GM19395 (cell line): Measurements from ENCODE around the gene OR2L3.
"Not testable (repeated sequence)": the region's sequence is repeated elsewhere in the genome, so short reads cannot be mapped to it uniquely, and the experiment has no call there.

Source experiments
- ATAC-seq: cut with Tn5 transposase; IDR thresholded peaks from one replicate; pipeline ENCODE4 v1.9.1; 2021; ENCODE audit warnings: mild to moderate bottlenecking, moderate library complexity; ENCODE audit not compliant: unreplicated experiment

The OR2L3 gene, protein sequence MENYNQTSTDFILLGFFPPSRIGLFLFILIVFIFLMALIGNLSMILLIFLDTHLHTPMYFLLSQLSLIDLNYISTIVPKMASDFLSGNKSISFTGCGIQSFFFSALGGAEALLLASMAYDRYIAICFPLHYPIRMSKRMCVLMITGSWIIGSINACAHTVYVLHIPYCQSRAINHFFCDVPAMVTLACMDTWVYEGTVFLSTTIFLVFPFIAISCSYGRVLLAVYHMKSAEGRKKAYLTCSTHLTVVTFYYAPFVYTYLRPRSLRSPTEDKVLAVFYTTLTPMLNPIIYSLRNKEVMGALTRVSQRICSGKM

DNA sequence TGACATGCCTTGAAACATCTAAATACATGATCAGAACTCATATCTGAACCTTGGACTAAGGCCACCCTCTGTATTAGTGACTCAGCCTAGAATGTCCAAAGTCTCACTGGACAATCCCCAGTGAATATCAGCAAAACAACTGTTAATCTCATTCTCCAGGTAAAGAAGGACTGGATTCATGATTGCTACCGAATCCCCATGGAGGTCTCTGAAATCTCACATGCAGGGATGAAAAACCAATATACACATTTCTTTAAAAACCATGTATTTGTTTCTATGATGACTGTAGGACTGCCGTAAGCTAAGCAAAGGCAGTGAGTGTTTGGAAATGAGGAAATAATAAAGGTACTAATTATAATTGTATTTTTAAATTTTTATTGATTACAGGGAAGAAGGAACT, at the start of gene OR2L3:
OR2L3 (plus strand) TSS at position 301 of the 400 bp plus-strand sequence. CDS start 13,846 bp downstream, outside the sequence.
- ATAC-seq: no peak

DNA sequence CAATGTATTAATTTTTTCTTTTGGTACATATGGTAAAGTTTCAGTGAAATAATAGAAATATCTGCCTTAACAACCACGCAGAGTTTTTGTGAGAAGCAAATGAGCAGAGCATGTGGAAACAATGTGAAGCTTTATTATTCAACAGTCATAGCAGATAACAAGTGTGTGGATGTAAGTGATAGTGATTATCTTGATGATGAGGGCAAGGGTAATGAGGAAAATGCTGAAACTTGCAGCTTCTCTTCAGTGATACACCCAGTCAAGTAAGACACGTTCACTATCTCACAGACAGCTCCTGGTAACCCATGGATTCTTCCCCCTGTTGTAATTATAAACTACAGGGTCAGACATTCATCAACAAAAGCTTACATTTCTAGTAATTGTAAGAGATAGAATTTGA, 47.8 kb upstream of the OR2L3 start:
- no peak for ATAC-seq

DNA sequence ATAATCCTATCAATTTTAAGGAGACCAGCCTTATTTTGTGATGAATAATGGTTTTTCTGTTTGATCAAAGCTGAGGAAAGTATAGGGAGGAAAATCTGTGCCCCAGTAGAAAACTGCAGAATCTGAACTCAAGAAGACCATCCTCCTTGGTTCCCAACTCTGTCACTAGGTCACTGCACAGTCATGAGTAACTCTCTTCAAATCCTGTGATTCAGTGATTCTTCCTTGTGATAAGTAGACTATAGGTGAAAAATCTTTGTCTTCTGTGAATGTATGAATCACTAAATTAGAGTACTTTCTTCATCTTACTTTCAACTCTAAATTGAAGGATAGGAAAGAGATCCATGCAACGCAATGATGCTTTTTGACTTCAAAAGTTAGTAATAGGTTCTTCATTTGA, 46.5 kb upstream of the OR2L3 start:
- no peak for ATAC-seq

DNA sequence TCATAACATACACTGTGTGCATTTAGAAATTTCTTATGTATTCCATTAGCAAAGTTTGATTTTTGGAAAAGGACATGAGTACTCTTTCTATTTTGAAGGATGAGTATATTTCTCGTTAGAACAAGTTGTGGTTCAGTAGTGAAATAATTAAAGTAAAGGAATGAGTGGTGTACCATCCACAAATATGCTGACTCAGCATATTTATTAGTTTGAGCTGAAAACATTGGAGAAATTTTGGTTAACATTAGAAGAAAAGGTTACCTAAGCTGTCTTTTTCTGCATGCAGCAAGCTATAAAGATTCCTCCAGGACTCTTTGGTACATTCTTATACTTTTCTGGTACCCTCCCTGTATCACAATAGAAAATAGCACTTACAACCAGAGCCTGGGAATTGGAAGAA, 38.9 kb upstream of the OR2L3 start:
- ATAC-seq: no peak

DNA sequence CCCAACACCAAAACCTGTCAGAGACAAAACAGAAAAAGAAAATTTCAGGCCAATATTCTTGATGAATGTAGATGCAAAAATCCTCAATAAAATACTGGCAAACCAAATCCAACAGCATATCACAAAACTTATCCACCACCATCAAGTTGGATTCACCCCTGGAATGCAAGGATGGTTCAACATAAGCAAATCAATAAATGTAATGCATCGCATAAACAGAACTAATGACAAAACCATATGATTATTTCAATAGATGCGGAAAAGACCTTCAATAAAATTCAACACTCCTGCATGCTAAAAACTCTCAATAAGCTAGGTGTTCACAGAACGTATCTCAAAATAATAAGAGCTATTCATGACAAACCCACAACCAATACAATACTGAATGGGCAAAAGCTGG, 37.0 kb upstream of the OR2L3 start:
- no peak for ATAC-seq

DNA sequence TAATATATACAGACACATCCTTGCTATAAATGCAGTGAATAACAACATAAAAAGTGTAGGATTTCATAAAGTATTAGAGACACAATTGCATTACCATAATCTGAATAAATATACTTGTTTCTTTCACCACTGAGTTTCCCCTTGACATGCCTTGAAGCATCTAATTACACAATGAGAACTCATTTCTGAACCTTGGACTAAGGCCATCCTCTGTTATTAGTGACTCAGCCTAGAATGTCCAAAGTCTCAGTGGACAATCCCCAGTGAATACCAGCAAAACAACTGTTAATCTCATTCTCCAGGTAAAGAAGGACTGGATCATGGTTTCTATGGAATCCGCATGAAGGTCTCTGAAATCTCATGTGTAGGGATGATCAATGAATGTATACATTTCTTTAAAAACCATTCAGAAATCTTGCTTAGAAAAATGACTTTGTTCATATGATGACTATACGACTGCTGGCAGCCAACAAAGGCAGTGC, 33.4 kb upstream of the OR2L3 start, which contains the start of gene OR2L5:
OR2L5 (plus strand) TSS at position 432 of the 482 bp plus-strand sequence. CDS start 8,288 bp downstream, outside the sequence.
- no peak for ATAC-seq

DNA sequence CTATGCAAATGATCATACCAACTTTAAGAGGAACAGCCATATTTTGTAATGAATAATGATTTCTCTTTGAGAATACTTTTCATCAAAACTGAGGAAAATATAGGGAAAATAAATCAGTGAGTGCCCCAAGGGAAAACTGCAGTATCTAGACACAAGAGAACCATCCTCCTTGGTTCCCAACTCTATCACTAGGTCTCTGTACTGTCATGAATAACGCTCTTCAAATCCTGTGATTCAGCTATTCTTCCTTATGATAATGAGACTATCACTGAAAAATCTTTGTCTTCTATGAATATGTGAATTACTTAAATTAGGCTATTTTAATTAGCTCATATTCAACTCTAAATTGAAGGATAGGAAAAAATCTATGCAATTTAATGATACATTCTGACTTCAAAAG, 30.8 kb upstream of the OR2L3 start:
- no peak for ATAC-seq

DNA sequence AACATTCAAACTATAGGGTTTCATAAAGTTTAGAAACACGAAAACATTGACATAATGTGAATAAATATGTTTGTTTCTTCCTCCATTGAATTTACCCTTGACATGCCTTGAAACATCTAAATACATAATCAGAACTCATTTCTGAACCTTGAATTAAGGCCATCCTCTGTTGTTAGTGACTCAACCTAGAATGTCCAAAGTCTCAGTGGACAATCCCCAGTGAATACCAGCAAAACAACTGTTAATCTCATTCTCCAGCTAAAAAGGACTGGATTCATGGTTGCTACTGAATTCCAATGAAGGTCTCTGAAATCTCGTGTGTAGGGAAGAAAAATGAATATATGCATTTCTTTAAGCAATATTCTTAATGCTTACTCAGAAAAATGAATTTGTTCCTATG, 16.9 kb upstream of the OR2L3 start, which contains the start of gene OR2L2:
OR2L2 (plus strand) TSS at position 301 of the 400 bp plus-strand sequence. CDS start 8,198 bp downstream, outside the sequence.
- ATAC-seq: no peak

DNA sequence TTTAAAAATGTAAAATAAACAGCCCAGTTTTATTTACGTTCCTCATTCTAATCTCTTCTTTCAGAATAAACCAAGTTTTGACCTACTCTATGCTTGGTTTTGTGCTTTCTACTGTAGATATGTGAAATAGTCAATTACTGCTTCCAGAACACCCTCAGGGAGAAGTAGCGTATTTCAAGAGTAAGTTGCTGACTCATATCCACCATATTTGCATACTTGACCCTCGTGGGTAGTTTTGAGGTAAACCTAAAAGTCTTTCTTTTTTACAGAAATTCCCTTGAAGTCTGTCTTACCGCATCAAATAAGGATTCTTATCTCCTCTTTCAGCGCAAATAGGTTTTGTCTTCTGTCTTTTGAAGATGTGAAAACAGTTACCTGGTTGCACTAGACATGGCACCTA, 1.4 kb upstream of the OR2L3 start:
- ATAC-seq: no peak

DNA sequence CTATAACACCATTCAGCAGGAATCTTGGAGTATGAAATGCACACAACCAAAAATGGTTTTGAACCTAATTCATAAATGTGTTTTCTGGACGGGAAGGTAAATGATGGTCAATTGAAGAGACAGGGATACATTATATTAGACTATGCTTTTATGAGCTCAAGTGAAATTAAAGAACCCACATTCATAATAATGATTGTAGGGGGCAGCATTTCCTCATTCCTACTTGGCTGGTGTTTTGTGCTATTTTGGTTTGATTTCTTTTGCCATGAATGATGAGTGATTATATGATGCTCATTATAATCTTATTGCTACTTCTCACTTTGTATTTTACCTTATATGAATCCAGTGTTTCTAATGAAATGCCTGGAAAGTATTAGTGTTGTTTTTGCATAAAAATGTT, 372 bp downstream of the OR2L3 start:
- ATAC-seq: no peak

DNA sequence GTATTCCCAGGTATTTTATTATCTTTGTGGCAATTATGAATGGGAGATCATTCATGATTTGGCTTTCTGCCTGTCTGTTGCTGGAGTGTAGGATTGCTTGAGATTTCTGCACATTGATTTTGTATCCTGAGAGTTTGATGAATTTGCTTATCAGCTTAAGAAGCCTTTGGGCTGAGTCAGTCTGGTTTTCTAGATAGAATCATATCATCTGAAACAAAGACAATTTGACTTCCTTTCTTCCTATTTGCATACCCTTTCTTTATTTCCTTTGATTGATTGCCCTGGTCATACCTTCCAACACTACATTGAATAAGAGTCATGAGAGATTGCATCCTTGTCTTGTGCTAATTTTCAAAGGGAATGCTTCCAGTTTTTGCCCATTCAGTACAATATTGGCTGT, 8.0 kb downstream of the OR2L3 start:
- no peak for ATAC-seq

DNA sequence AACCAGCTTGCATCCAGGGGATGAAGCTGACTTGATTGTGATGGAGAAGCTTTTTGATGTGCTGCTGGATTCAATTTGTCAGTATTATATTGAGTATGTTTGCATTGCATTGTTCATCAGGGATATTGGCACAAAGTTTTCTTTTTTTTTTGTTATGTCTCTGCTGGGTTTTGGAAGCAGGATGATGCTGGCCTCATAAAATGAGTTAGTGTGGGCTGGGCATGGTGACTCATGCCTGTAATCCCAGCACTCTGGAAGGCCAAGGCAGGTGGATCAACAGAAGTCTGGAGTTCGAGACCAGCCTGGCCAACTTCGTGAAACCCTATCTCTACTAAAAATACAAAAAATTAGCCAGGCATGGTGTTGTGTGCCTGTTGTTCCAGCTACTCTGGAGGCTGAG, 8.6 kb downstream of the OR2L3 start:
- no peak for ATAC-seq

DNA sequence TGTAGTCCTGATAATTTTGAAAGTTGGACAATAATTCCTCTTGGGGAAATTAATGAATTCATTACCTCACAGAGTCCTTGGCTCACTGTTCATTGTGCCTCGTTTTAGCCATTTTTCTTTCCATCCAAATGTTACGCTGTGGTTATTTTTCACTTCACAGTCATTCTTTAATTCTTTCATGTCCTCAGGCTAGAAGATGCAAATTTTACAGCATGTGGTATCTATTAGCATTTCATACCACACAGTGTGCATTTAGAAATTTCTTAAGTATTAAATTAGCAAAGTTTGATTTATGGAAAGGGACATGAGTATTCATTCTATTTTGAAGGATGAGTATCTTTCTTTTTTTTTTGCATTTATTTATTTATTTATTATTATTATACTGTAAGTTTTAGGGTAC, 18.4 kb downstream of the OR2L3 start:
- no peak for ATAC-seq

DNA sequence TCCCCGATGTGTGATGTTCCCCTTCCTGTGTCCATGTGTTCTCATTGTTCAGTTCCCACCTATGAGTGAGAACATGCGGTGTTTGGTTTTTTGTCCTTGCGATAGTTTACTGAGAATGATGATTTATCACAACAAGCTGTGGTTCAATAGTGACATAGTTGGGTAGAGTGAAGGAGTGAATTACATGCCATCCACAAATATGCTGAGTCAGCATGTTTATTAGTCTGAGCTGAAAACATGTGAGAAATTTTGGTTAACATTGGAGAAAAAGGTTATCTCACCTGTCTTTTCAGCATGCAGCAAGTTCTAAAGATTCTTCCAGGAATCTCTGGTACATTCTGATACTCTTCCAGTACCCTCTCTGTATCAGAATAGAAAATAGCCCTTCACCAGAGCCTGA, 19.0 kb downstream of the OR2L3 start:
- no peak for ATAC-seq

DNA sequence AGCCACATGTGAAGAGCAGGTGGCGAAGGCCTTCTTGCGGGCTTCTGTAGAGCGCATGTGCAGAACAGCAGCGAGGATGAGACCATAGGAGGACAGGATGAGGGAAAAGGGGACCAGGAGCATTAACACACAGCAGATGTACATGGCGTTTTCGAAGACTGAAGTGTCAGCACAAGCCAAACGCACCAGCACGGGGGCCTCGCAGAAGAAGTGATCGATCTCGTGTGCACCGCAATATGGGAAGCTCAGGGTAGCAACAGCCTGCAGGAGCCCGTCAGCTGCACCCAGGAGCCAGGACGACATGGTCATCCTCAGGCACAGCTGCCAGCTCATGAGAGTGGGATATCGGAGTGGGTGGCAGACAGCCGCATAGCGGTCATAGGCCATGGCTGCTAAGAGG, 37.2 kb downstream of the OR2L3 start:
- not testable (repeated sequence) for ATAC-seq

DNA sequence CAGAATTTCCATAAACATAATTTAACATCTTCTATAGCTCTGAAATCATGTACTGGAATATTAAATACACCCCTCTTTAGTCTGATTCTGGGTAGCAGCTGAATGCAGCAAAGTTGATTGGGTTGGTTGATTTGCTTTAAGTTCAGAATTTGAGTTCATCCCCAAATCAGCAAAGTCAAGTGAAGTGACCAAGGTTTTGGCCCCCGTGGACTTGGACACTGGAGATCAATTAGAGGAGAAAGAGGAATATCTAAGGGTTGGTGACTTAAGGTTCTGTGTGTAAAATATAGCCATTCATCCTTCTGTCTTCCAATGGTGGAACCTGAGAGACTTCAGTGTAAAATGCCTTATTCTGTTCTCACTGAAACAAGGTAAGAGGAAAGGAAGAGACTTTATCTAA, 48.2 kb downstream of the OR2L3 start, which contains the start of gene OR2L13:
OR2L13 (plus strand) TSS at position 301 of the 400 bp plus-strand sequence. CDS start 4,192 bp downstream, outside the sequence.
- no peak for ATAC-seq

DNA sequence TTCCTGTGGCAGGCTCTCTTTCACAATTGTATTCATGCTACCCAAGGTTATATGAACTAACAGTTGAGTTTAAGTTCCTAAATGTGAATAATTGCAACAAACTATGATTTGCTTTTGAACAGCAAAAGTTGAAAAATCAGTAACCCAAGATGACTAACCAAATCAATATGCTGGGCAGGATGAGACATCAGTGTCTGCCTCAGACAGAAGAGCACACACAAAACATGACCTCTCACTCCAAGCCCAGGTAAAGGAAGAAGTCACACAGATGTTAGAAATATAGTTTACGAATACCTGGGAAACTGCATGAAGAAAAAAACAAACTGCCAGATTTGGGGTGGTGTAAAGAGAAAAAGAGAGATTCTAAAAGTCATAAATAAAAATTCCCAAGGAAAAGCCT, 51.9 kb downstream of the OR2L3 start:
- no peak for ATAC-seq

DNA sequence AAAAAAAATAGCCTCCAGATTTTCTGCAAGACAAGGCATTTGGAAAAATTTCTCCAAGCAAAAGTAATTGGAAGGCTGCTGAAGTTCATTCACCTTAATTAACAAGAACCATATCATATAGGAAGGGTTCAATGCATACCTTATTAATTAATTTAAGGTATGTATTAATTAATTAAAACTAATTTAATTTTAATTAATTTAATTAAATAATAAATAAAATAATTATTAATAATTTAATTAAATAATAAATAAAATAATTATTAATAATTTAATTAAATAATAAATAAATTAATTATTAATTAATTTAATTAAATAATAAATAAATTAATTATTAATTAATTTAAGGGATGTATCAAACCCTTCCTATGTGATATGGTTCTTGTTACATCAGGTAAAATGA, 56.2 kb downstream of the OR2L3 start:
- ATAC-seq: no peak

DNA sequence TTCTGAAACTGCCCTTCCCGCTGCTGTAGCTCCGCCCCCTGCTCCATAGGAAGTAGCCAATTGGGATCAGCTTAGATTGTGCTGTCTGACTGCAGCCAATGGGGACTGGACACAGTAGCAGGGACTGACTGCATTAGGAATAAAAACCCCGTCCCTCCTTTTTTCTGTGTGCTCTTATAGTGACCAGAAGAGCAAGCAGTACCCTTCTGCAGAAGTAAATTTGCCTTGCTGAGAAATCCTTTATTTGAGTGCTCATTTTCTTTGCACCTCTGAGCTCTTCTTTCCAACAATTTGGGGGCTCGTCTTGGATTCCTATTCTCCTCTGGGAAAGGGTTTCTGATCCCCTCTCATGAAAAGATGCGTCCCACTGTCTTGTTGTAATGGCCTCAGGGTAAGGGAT, 64.5 kb downstream of the OR2L3 start:
- no peak for ATAC-seq
